GM18520 (cell line): Measurements from ENCODE around the gene COPZ1.

Experiments
- ATAC-seq: cut with Tn5 transposase; IDR thresholded peaks from one replicate; pipeline ENCODE4 v1.9.1; 2021; ENCODE audit not compliant: unreplicated experiment

Gene COPZ1

DNA sequence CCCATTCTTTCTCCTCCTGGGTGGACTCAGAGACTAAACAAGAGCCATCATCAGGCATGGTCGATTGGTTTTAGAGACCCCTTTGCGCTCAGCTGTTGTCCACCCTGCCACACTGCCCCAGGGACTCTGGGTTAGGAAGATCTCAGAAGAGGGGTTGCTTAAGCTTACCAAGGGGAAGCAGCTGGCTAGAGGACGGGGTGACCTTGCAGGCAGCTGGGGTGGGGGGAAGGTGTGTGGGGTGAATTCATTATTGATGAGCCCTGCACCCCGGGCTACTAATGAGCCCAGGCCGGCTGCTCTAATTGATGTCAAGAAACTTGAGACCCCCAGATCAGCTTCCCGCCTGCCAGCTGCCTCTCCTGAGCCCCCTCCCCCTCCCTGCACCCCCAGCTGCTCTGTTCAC is 68.3 kb downstream of the COPZ1 start:
- ATAC-seq, result no peak

DNA sequence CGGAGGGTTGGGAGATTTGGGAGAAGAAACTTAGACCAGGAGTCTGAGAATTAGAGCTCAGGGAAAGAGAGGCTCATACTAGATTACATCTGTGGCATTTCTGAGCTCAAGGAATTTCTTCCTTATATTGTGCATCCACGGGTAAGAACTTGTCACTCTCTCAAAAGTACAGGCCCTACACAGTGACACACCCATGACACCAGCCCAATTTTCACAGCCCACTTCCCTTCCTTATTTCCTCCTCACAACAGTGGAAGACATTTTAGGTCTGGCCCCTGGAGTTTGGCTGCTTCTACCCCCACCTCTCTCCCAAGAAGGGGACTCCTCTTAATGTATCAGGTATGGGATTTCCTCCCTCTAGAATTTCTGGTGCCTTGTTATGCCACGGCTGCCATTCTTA is 68.8 kb downstream of the COPZ1 start:
- ATAC-seq, result no peak

- no peak for ATAC-seq
These were observed 69.4 kb downstream of the COPZ1 start for GRCh38 chr12:54394281-54394719.

DNA sequence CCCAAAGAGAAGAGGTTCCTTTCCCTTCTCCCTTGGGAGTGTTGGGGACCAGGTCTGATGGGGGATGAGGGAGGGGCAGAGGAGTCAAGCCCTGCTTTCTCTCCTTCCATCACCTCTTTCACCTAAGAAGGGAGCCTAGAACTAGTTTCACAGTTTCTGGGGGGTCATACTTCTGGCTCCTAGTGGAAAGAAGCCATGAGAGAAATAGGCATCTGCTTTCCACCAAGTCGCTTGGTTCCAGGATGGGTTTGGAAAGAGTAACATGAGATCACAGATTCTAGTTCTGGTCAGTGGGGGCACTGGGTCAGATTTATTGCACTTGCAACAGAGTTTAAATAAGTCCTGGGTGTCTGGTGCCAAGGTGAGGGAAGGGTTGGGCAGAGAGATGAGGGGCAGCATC is 70.1 kb downstream of the COPZ1 start:
- no peak for ATAC-seq

DNA sequence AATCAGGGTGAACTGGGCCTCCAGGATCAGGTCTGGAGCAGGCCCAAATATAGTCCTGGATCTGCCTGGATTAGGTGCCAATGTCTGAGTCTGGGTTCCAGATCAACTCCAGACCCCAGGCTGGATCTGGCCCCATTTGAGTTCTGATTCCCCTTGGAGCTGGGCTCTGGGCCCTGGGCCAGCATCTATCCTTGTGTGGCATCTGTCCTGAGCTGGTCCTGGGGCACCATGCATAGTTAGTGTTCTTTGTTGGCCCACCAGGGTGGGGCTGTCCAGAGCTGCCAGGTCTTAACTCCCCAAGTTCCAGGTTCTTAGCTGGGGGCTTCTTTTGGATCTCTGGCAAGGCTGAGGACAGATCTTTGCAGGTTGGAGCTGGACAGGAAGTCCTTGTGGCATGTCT is 70.6 kb downstream of the COPZ1 start:
- ATAC-seq, result no peak

GRCh38 chr12:54397157-54397556 is 72.2 kb downstream of the COPZ1 start:
- no peak for ATAC-seq

GRCh38 chr12:54398218-54398617 is 73.3 kb downstream of the COPZ1 start:
- ATAC-seq, result no peak

DNA sequence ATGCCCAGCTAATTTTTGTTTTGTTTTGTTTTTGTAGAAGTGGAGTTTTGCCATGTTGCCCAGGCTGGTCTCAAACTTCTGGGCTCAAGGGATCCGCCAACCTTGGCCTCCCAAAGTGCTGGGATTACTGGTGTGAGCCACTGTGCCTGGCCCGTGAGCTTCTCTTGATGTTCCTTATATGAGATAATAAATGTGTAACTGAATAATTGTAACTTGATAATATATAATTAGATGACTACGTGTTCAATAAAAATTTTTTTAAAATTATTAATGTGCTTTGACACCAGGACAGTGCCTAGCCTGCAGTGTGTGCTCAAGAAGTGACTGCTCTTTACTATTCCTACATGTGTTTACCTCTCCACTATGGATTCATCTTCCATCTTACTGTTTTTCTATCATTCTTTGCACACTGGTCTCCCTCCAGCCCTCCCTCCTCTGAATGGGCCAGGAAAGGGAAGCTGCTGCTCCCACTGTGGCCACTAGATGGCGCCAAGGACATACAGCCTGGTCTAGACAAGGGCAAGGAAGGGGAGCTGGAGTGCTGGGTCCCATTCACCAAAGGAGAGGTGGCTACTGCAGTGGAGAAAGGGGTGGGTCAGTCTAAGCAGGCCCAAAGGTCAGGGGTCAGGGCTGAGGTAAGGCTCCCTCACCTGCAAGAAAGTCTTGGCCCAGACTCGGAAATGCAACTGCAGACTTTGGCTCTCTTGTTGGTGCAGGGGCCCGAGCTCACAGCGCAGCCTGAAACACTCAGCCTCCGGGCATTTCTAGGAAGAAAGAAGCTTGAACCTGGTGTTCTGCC is 74.3 kb downstream of the COPZ1 start:
- ATAC-seq, result no peak

- ATAC-seq, result no peak
These were observed 76.2 kb downstream of the COPZ1 start for GRCh38 chr12:54401119-54401518.
